Fibroblast of lung (primary cell): ENCODE data around the gene COL3A1. TPM values are rescaled to one million over a fixed set of nuclear protein-coding genes. Genes with fewer than 3 reads are reported as not detected.

Experiments used
- DNase-seq, 2 donors: peaks; one replicate each; pipeline versions ENCODE4 v3.0.0 to v3.0.0-alpha.2; 2010; ENCODE audit warnings: low read depth in 2 of 2
- H2AFZ ChIP-seq: 2 replicates; pipeline ENCODE4 v1.5.1; 2012; ENCODE audit warnings: low read length, control low read depth, inconsistent platforms
- H3K27ac ChIP-seq: 2 replicates; pipeline ENCODE4 v1.5.1; 2011; ENCODE audit warnings: low read length, control low read depth; ENCODE audit not compliant: insufficient read depth
- H3K27me3 ChIP-seq: 2 replicates; pipeline ENCODE4 v1.5.1; 2011; ENCODE audit warnings: mild to moderate bottlenecking, low read length; ENCODE audit not compliant: control insufficient read depth, insufficient read depth
- H3K36me3 ChIP-seq: 2 replicates; pipeline ENCODE4 v1.5.1; 2011; ENCODE audit warnings: low read length; ENCODE audit not compliant: control insufficient read depth, insufficient read depth
- H3K4me1 ChIP-seq: 2 replicates; pipeline ENCODE4 v1.5.1; 2011; ENCODE audit warnings: low read length; ENCODE audit not compliant: control insufficient read depth, insufficient read depth; ENCODE audit errors: extremely low read depth
- H3K4me2 ChIP-seq: 2 replicates; pipeline ENCODE4 v1.5.1; 2011; ENCODE audit warnings: low read length, control low read depth; ENCODE audit not compliant: insufficient read depth; ENCODE audit errors: extremely low read depth
- H3K4me3 ChIP-seq, 4 experiments: fragments of 200-600 bp in 1 of 4; sonication (generic) in 1 of 4; replicated peaks in 1 of 4; 2 replicates each; pipeline ENCODE4 v1.5.1; 2011 to 2016; ENCODE audit warnings: low read length in 4 of 4, low read depth in 3 of 4, mild to moderate bottlenecking in 3 of 4, control low read depth in 2 of 4, inconsistent platforms in 1 of 4, mixed read lengths in 1 of 4; ENCODE audit not compliant: insufficient read depth in 1 of 4; ENCODE audit errors: control extremely low read depth in 1 of 4
- H3K79me2 ChIP-seq: 2 replicates; pipeline ENCODE4 v1.5.1; 2012; ENCODE audit warnings: mild to moderate bottlenecking, low read length, inconsistent platforms; ENCODE audit not compliant: control insufficient read depth, insufficient read depth
- H3K9ac ChIP-seq: 2 replicates; pipeline ENCODE4 v1.5.1; 2011; ENCODE audit warnings: mild to moderate bottlenecking, low read length, control low read depth; ENCODE audit not compliant: insufficient read depth
- H3K9me3 ChIP-seq: 2 replicates; pipeline ENCODE4 v1.5.1; 2012; ENCODE audit warnings: low read depth, low read length; ENCODE audit not compliant: control insufficient read depth, insufficient read depth
- H4K20me1 ChIP-seq: 2 replicates; pipeline ENCODE4 v1.5.1; 2011; ENCODE audit warnings: low read length; ENCODE audit not compliant: control insufficient read depth, insufficient read depth; ENCODE audit errors: extremely low read depth
- EZH2 ChIP-seq: IDR thresholded peaks from 2 replicates; pipeline ENCODE4 v1.5.1; 2012; ENCODE audit warnings: low read length, control low read depth, mild to moderate bottlenecking; ENCODE audit errors: missing control alignments
- polyA plus RNA-seq, 2 donors: library from polyadenylated mRNA; depleted of rRNA in 1 of 2; stranded (reverse) in 1 of 2; unstranded in 1 of 2; fragments of >200 nt; gene quantifications; 2 replicates each; pipeline ENCODE4 v1.2.1, GENCODE V29; 2011 to 2012; ENCODE audit warnings: missing spikeins in 1 of 2
- total RNA-seq: library from RNA; depleted of rRNA; stranded (reverse); fragments of >200 nt; gene quantifications from 2 replicates; pipeline ENCODE4 v1.2.1, GENCODE V29; 2014
- TF ChIP-seq, protein P1 (sequence below), 2 donors: IDR thresholded peaks in 1 of 2; conservative IDR thresholded peaks in 1 of 2; 1 replicate in 1 of 2; 2 replicates in 1 of 2; pipeline ENCODE4 v1.5.1; 2011 to 2012; ENCODE audit warnings: low read length in 2 of 2, control low read depth in 1 of 2, inconsistent platforms in 1 of 2, low read depth in 1 of 2, mild to moderate bottlenecking in 1 of 2

The COL3A1 gene
- total and polyA plus RNA-seq, 2 donors (not counting 1 experiment from before 2014, with no cell fraction given): 925 to 2,255 TPM

GRCh38 chr2:189037518-189037917 is 63.3 kb downstream of the COL3A1 start:
- Histone ChIP-seq H3K9me3 (no peaks in the 10 kb centered on the region), H4K20me1 (no peaks in the 10 kb centered on the region), H3K27ac (no peak overlapping the region), H2AFZ (no peak overlapping the region), H3K4me2 (peak overlapping the region; percentile 8), H3K79me2 (no peaks in the 10 kb centered on the region), H3K4me3 (no peak overlapping the region), H3K36me3 (peaks cover 17% of the 10 kb centered on the region), H3K27me3 (no peaks in the 10 kb centered on the region), H3K9ac (no peak overlapping the region), H3K4me1 (peaks cover 2% of the 10 kb centered on the region)
- TF ChIP-seq EZH2: no peak
- TF ChIP-seq, protein P1, sequence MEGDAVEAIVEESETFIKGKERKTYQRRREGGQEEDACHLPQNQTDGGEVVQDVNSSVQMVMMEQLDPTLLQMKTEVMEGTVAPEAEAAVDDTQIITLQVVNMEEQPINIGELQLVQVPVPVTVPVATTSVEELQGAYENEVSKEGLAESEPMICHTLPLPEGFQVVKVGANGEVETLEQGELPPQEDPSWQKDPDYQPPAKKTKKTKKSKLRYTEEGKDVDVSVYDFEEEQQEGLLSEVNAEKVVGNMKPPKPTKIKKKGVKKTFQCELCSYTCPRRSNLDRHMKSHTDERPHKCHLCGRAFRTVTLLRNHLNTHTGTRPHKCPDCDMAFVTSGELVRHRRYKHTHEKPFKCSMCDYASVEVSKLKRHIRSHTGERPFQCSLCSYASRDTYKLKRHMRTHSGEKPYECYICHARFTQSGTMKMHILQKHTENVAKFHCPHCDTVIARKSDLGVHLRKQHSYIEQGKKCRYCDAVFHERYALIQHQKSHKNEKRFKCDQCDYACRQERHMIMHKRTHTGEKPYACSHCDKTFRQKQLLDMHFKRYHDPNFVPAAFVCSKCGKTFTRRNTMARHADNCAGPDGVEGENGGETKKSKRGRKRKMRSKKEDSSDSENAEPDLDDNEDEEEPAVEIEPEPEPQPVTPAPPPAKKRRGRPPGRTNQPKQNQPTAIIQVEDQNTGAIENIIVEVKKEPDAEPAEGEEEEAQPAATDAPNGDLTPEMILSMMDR (conservative IDR thresholded peaks at IDR 0.05 in 1 of 2, IDR thresholded peaks at IDR 0.05 in 1 of 2; ENCODE audit: low read depth in 1 of 2, low read length in 2 of 2): no peak
- peak; percentile 64 to 65 for DNase-seq

DNA sequence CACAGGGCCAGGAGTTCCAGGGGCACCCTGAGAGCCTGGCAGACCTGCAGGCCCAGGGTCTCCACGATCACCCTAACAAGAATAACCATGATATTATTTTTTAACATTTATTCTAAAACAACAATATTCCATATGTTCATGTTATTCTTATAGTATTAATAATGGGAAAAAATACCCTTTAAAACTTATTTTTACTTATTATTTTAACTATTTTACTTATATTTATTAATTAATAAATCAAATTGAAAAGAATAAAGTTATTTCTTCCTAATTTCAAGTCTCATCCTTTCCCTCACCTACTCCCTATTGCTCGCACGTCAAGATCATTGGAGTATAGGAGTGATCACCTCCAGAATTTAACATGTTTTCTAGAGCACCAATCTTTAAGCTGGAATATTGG is 71.7 kb downstream of the COL3A1 start:
- Histone ChIP-seq H3K9me3 (no peaks in the 10 kb centered on the region), H4K20me1 (peaks cover 4% of the 10 kb centered on the region), H3K4me1 (no peaks in the 10 kb centered on the region), H3K27me3 (no peaks in the 10 kb centered on the region), H3K4me2 (no peak overlapping the region), H3K79me2 (no peaks in the 10 kb centered on the region), H3K36me3 (peaks cover 19% of the 10 kb centered on the region), H3K4me3 (no peak overlapping the region), H2AFZ (no peak overlapping the region), H3K27ac (no peak overlapping the region), H3K9ac (no peak overlapping the region)
- no peak for DNase-seq
- TF ChIP-seq, protein P1 (conservative IDR thresholded peaks at IDR 0.05 in 1 of 2, IDR thresholded peaks at IDR 0.05 in 1 of 2; ENCODE audit: low read depth in 1 of 2, low read length in 2 of 2): no peak
- TF ChIP-seq EZH2: no peak

- no peaks in the 10 kb centered on the region for H3K27me3 ChIP-seq
- no peak overlapping the region for H3K27ac ChIP-seq
- peaks cover 4% of the 10 kb centered on the region for H4K20me1 ChIP-seq
- H2AFZ ChIP-seq: no peak overlapping the region
- no peaks in the 10 kb centered on the region for H3K9me3 ChIP-seq
- no peaks in the 10 kb centered on the region for H3K79me2 ChIP-seq
- H3K9ac ChIP-seq: no peak overlapping the region
- peaks cover 20% of the 10 kb centered on the region for H3K36me3 ChIP-seq
- TF ChIP-seq, protein P1 (conservative IDR thresholded peaks at IDR 0.05 in 1 of 2, IDR thresholded peaks at IDR 0.05 in 1 of 2; ENCODE audit: low read depth in 1 of 2, low read length in 2 of 2): no peak
- no peak for TF ChIP-seq EZH2
- no peak for DNase-seq
- H3K4me2 ChIP-seq: no peak overlapping the region
- H3K4me3 ChIP-seq: no peak overlapping the region
- H3K4me1 ChIP-seq: no peaks in the 10 kb centered on the region
These were observed 72.1 kb downstream of the COL3A1 start for GRCh38 chr2:189046320-189046719.
